GM12875 (cell line): Measurements from ENCODE around the gene DTX1.

Source experiments
- H3K4me3 ChIP-seq: one replicate; pipeline ENCODE4 v1.5.1; 2011; ENCODE audit warnings: low read depth, low read length, control low read depth
- CTCF ChIP-seq: IDR thresholded peaks from 2 replicates; pipeline ENCODE4 v1.5.1; 2011; ENCODE audit warnings: low read depth, mild to moderate bottlenecking, control low read depth, inconsistent platforms, low read length, moderate library complexity, borderline replicate concordance; ENCODE audit not compliant: insufficient read depth

Gene DTX1

GRCh38 chr12:113144806-113145205 lies 88.3 kb downstream of the DTX1 start:
- H3K4me3 ChIP-seq = no peak overlapping the region
- no peak for TF ChIP-seq CTCF

GRCh38 chr12:113145720-113146551 lies 89.4 kb downstream of the DTX1 start:
- no peak for TF ChIP-seq CTCF

GRCh38 chr12:113146999-113147398 lies 90.5 kb downstream of the DTX1 start:
- no peak for TF ChIP-seq CTCF
- H3K4me3 ChIP-seq = no peak overlapping the region

More at GRCh38 chr12:113145720-113146551, 89.4 kb downstream of the DTX1 start:
- no peak overlapping the region for H3K4me3 ChIP-seq
